Measurements from ENCODE around the gene ARL2BP. TPM values are rescaled to one million over a fixed set of nuclear protein-coding genes. Genes with fewer than 3 reads are reported as not detected.
A peak's percentile ranks its signal among the peaks of the same experiment; 100 is the strongest.

Gene ARL2BP
- total and polyA plus RNA-seq, 2 donors (not counting 1 experiment from before 2014, with no cell fraction given): 32.5 to 38.8 TPM

- Histone ChIP-seq H3K9me3 (ENCODE audit: control extremely low read depth in 1 of 3, control insufficient read depth in 2 of 3, insufficient read depth in 1 of 3, low read length in 2 of 3) (peaks cover 0 to 5% (median 0%) of the 10 kb centered on the region in 3 donors), H3K79me2 (ENCODE audit: control insufficient read depth, insufficient read depth, low read length) (no peaks in the 10 kb centered on the region), H3K4me3 (ENCODE audit: control extremely low read depth in 1 of 5, extremely low read depth in 1 of 5, insufficient read depth in 1 of 5, low read depth in 2 of 5, low read length in 4 of 5) (no peak overlapping the region), H3K9ac (ENCODE audit: low read length) (no peak overlapping the region), H3K4me1 (ENCODE audit: control insufficient read depth in 2 of 2, insufficient read depth in 2 of 2, low read length in 2 of 2) (peaks cover 12 to 16% of the 10 kb centered on the region in 2 donors), H3K27ac (ENCODE audit: low read length in 2 of 2) (no peak overlapping the region), H4K20me1 (ENCODE audit: control insufficient read depth, insufficient read depth, low read length, poor library complexity, severe bottlenecking) (no peaks in the 10 kb centered on the region), H2AFZ (ENCODE audit: insufficient read depth, low read depth, low read length, poor library complexity, severe bottlenecking) (no peak overlapping the region), H3K27me3 (replicated peaks in 1 of 4; ENCODE audit: control extremely low read depth in 1 of 4, control insufficient read depth in 3 of 4, insufficient read depth in 4 of 4, low read length in 3 of 4) (peaks cover 0 to 36% (median 18%) of the 10 kb centered on the region in 4 experiments), H3K36me3 (replicated peaks in 1 of 2; ENCODE audit: control extremely low read depth in 1 of 2, control insufficient read depth in 1 of 2, extremely low read depth in 1 of 2, insufficient read depth in 2 of 2, low read length in 1 of 2) (no peaks in the 10 kb centered on the region), H3K4me2 (replicated peaks; ENCODE audit: low read depth, low read length, poor library complexity, severe bottlenecking) (peak overlapping the region; percentile 97)
- ChIA-PET CTCF (interaction anchor here (1.5 kb wide), 1 partner anchor 14 kb away, joined by 3 read pairs; no protein-coding TSS in a partner anchor), POLR2A (no interaction called here)
- Mint-ChIP-seq H3K27ac (no peak overlapping the region), H3K4me3 (peak overlapping the region; percentile 47), H3K27me3 (peaks cover 29% of the 10 kb centered on the region), H3K4me1 (peaks cover 11% of the 10 kb centered on the region), H3K9me3 (ENCODE audit: insufficient read depth) (no peaks in the 10 kb centered on the region)
- TF ChIP-seq EZH2 (IDR thresholded peaks at IDR 0.05; ENCODE audit: borderline replicate concordance, insufficient read depth, low read depth, low read length, poor library complexity, severe bottlenecking): no peak
- no peak for TF ChIP-seq CTCF (IDR thresholded peaks at IDR 0.05)
- intact Hi-C loops (cut with micrococcal nuclease): no loop called here
- no CpG with 5 or more reads among the region's 5 CpGs for WGBS (ENCODE audit: insufficient coverage)
- DNase-seq (no peak), ATAC-seq (ENCODE audit: low read depth) (no peak)
These were observed 40.3 kb downstream of the ARL2BP start for GRCh38 chr16:57285379-57285778.

DNA sequence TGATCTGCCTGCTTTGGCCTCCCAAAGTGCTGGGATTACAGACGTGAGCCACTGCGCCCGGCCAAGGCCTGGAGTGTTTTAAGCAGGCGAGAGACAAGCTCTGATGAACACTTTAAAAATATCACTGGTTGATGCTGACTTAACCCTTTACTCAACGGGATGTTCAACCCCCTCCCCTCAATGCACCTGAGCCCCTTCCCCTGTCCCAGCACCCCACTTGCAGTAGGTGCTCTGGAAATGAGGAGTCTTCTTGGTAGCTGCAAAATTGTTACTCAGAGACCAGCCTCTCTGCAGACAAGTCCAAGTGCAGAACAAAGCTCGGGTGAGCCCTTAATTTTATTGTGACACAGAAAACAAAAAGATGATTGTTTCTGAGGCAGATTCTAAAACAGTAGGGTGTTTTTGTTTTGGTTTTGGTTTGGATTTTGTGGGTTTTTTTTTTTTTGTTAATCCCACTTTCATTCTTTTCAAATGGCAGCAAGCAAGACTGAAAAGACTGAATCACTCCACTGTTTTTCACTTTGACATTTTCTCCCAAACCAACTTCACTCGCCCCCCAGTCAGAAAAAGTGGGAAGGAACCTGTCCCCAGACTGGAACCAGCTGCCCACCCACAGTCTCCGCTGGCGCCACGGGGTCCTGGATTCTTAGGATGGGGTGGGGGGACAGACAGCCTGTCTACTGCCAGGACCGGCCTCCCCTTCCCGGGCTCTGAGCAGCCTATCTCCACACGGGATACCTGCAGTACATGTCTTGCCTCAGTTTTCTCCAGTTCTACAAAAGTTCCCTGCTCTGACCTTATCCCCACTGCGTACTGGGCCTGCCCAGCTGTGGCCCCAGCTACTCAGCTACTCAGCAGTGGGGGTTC, 44.6 kb downstream of the ARL2BP start:
- Histone ChIP-seq H3K4me3 (ENCODE audit: control extremely low read depth in 1 of 5, extremely low read depth in 1 of 5, insufficient read depth in 1 of 5, low read depth in 2 of 5, low read length in 4 of 5) (no peak overlapping the region), H3K79me2 (ENCODE audit: control insufficient read depth, insufficient read depth, low read length) (no peaks in the 10 kb centered on the region), H3K4me1 (ENCODE audit: control insufficient read depth in 2 of 2, insufficient read depth in 2 of 2, low read length in 2 of 2) (peaks cover 6 to 7% of the 10 kb centered on the region in 2 donors), H4K20me1 (ENCODE audit: control insufficient read depth, insufficient read depth, low read length, poor library complexity, severe bottlenecking) (no peaks in the 10 kb centered on the region), H2AFZ (ENCODE audit: insufficient read depth, low read depth, low read length, poor library complexity, severe bottlenecking) (no peak overlapping the region), H3K27ac (ENCODE audit: low read length in 2 of 2) (no peak overlapping the region), H3K36me3 (replicated peaks in 1 of 2; ENCODE audit: control extremely low read depth in 1 of 2, control insufficient read depth in 1 of 2, extremely low read depth in 1 of 2, insufficient read depth in 2 of 2, low read length in 1 of 2) (no peaks in the 10 kb centered on the region), H3K9me3 (ENCODE audit: control extremely low read depth in 1 of 3, control insufficient read depth in 2 of 3, insufficient read depth in 1 of 3, low read length in 2 of 3) (peaks cover 0 to 2% (median 0%) of the 10 kb centered on the region in 3 donors), H3K27me3 (replicated peaks in 1 of 4; ENCODE audit: control extremely low read depth in 1 of 4, control insufficient read depth in 3 of 4, insufficient read depth in 4 of 4, low read length in 3 of 4) (peaks cover 0 to 10% (median 4%) of the 10 kb centered on the region in 4 experiments), H3K4me2 (replicated peaks; ENCODE audit: low read depth, low read length, poor library complexity, severe bottlenecking) (no peak overlapping the region), H3K9ac (ENCODE audit: low read length) (no peak overlapping the region)
- no peak overlapping the region for H3K4me3 Mint-ChIP-seq
- TF ChIP-seq CTCF (IDR thresholded peaks at IDR 0.05) (no peak), EZH2 (IDR thresholded peaks at IDR 0.05; ENCODE audit: borderline replicate concordance, insufficient read depth, low read depth, low read length, poor library complexity, severe bottlenecking) (no peak)
- ChIA-PET CTCF (no interaction called here), POLR2A (no interaction called here)
- DNase-seq (no peak), ATAC-seq (ENCODE audit: low read depth) (no peak)
- peaks cover 9% of the 10 kb centered on the region for H3K27me3 Mint-ChIP-seq
- intact Hi-C loops (cut with micrococcal nuclease): no loop called here
- 84% methylated on average over 8 of the region's 14 CpGs for whole genome bisulfite sequencing (ENCODE audit: insufficient coverage)
- H3K27ac Mint-ChIP-seq: no peak overlapping the region
- no peaks in the 10 kb centered on the region for H3K9me3 Mint-ChIP-seq (ENCODE audit: insufficient read depth)
- peaks cover 6% of the 10 kb centered on the region for H3K4me1 Mint-ChIP-seq

Measured in B cell (primary cell).